Measurements from ENCODE around the gene FOXD4. TPM values are rescaled to one million over a fixed set of nuclear protein-coding genes. Genes with fewer than 3 reads are reported as not detected.

The FOXD4 gene
- polyA plus RNA-seq, 4 donors, result 0.15 to 0.39 TPM; not detected in 2

Other genes starting within 250 kb of the FOXD4 start
- 10 to 100 TPM; 17.9 to 76.5 (median 36.4) TPM for gene WASHC1, start 89.0 kb downstream of the FOXD4 start, polyA plus RNA-seq
- 10 to 100 TPM; 18.4 to 46.7 (median 34.0) TPM for gene ZNG1A, start 60.6 kb upstream of the FOXD4 start, polyA plus RNA-seq
- 10 to 100 TPM in 1 of 4 donors, 1 to 10 TPM in 3; 2.2 to 20.8 (median 3.8) TPM for gene DOCK8, start 96.4 kb upstream of the FOXD4 start, polyA plus RNA-seq

All from small intestine (tissue), 4 donors.